ENCODE data around the gene SEMA3F. TPM values are rescaled to one million over a fixed set of nuclear protein-coding genes. Genes with fewer than 3 reads are reported as not detected.

The SEMA3F gene
- total and polyA plus RNA-seq, 2 experiments from 2014 or later: 2.3 to 67.6 TPM

- peaks cover 42% of the 10 kb centered on the region for H3K36me3 Mint-ChIP-seq (ENCODE audit: low read depth)
- Histone ChIP-seq H3K9me2 (ENCODE audit: insufficient read depth) (no peaks in the 10 kb centered on the region; the same call in 1 of the 2 replicates), H3K36me3 (ENCODE audit: insufficient read depth) (peaks cover 31% of the 10 kb centered on the region), H3K4me1 (ENCODE audit: insufficient read depth) (peaks cover 12% of the 10 kb centered on the region), H3K27ac (ENCODE audit: low read depth) (peak overlapping the region; percentile 32; the same call in 1 of the 2 replicates), H4K20me1 (replicated peaks; ENCODE audit: insufficient read depth) (peaks cover 6% of the 10 kb centered on the region; the same call in 1 of the 2 replicates), H3K27me3 (ENCODE audit: insufficient read depth) (no peaks in the 10 kb centered on the region), H3K4me3 (no peak overlapping the region), H3K4me2 (no peak overlapping the region), H2AFZ (no peak overlapping the region), H3K79me2 (replicated peaks; ENCODE audit: insufficient read depth) (no peaks in the 10 kb centered on the region), H3F3A (replicated peaks; ENCODE audit: low read depth) (peaks cover 21% of the 10 kb centered on the region; the same call in 1 of the 2 replicates)
- ATAC-seq (0 out of 3 replicates have a peak, but pooled peaks have one; percentile 2), DNase-seq (ENCODE audit: low spot score) (no peak)
- H3K27ac Mint-ChIP-seq: no peak overlapping the region; the same call in 1 of the 2 replicates
- peaks cover 11% of the 10 kb centered on the region for H3K27me3 Mint-ChIP-seq (ENCODE audit: insufficient read depth, low read depth, poor library complexity)
- no peak overlapping the region for H3K4me3 Mint-ChIP-seq
- peaks cover 24% of the 10 kb centered on the region for H3K4me1 Mint-ChIP-seq
- no peaks in the 10 kb centered on the region for H3K9me3 Mint-ChIP-seq
- TF ChIP-seq ZNF331 (CRISPR knock-in tag; IDR thresholded peaks at IDR 0.05; ENCODE audit: low read depth) (no peak), EZH2 (IDR thresholded peaks at IDR 0.05; ENCODE audit: low read depth, unreplicated experiment) (no peak), POLR2AphosphoS5 (IDR thresholded peaks at IDR 0.05; ENCODE audit: low read depth) (no peak), EZH2phosphoT487 (IDR thresholded peaks at IDR 0.05; ENCODE audit: unreplicated experiment) (no peak), STAT1 (IDR thresholded peaks at IDR 0.05; ENCODE audit: unreplicated experiment) (no peak), NANOG (IDR thresholded peaks at IDR 0.05; ENCODE audit: borderline replicate concordance) (no peak), CREB1 (CRISPR knock-in tag; IDR thresholded peaks at IDR 0.05; ENCODE audit: low read depth) (no peak), ZNF114 (CRISPR knock-in tag; IDR thresholded peaks at IDR 0.05) (no peak), JUNB (IDR thresholded peaks at IDR 0.05; ENCODE audit: unreplicated experiment) (no peak)
- TF ChIP-seq, protein P1, sequence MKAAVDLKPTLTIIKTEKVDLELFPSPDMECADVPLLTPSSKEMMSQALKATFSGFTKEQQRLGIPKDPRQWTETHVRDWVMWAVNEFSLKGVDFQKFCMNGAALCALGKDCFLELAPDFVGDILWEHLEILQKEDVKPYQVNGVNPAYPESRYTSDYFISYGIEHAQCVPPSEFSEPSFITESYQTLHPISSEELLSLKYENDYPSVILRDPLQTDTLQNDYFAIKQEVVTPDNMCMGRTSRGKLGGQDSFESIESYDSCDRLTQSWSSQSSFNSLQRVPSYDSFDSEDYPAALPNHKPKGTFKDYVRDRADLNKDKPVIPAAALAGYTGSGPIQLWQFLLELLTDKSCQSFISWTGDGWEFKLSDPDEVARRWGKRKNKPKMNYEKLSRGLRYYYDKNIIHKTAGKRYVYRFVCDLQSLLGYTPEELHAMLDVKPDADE (IDR thresholded peaks at IDR 0.05): no peak
- TF ChIP-seq, protein P2, sequence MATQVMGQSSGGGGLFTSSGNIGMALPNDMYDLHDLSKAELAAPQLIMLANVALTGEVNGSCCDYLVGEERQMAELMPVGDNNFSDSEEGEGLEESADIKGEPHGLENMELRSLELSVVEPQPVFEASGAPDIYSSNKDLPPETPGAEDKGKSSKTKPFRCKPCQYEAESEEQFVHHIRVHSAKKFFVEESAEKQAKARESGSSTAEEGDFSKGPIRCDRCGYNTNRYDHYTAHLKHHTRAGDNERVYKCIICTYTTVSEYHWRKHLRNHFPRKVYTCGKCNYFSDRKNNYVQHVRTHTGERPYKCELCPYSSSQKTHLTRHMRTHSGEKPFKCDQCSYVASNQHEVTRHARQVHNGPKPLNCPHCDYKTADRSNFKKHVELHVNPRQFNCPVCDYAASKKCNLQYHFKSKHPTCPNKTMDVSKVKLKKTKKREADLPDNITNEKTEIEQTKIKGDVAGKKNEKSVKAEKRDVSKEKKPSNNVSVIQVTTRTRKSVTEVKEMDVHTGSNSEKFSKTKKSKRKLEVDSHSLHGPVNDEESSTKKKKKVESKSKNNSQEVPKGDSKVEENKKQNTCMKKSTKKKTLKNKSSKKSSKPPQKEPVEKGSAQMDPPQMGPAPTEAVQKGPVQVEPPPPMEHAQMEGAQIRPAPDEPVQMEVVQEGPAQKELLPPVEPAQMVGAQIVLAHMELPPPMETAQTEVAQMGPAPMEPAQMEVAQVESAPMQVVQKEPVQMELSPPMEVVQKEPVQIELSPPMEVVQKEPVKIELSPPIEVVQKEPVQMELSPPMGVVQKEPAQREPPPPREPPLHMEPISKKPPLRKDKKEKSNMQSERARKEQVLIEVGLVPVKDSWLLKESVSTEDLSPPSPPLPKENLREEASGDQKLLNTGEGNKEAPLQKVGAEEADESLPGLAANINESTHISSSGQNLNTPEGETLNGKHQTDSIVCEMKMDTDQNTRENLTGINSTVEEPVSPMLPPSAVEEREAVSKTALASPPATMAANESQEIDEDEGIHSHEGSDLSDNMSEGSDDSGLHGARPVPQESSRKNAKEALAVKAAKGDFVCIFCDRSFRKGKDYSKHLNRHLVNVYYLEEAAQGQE (IDR thresholded peaks at IDR 0.05; ENCODE audit: unreplicated experiment): no peak
- TF ChIP-seq, protein P3, sequence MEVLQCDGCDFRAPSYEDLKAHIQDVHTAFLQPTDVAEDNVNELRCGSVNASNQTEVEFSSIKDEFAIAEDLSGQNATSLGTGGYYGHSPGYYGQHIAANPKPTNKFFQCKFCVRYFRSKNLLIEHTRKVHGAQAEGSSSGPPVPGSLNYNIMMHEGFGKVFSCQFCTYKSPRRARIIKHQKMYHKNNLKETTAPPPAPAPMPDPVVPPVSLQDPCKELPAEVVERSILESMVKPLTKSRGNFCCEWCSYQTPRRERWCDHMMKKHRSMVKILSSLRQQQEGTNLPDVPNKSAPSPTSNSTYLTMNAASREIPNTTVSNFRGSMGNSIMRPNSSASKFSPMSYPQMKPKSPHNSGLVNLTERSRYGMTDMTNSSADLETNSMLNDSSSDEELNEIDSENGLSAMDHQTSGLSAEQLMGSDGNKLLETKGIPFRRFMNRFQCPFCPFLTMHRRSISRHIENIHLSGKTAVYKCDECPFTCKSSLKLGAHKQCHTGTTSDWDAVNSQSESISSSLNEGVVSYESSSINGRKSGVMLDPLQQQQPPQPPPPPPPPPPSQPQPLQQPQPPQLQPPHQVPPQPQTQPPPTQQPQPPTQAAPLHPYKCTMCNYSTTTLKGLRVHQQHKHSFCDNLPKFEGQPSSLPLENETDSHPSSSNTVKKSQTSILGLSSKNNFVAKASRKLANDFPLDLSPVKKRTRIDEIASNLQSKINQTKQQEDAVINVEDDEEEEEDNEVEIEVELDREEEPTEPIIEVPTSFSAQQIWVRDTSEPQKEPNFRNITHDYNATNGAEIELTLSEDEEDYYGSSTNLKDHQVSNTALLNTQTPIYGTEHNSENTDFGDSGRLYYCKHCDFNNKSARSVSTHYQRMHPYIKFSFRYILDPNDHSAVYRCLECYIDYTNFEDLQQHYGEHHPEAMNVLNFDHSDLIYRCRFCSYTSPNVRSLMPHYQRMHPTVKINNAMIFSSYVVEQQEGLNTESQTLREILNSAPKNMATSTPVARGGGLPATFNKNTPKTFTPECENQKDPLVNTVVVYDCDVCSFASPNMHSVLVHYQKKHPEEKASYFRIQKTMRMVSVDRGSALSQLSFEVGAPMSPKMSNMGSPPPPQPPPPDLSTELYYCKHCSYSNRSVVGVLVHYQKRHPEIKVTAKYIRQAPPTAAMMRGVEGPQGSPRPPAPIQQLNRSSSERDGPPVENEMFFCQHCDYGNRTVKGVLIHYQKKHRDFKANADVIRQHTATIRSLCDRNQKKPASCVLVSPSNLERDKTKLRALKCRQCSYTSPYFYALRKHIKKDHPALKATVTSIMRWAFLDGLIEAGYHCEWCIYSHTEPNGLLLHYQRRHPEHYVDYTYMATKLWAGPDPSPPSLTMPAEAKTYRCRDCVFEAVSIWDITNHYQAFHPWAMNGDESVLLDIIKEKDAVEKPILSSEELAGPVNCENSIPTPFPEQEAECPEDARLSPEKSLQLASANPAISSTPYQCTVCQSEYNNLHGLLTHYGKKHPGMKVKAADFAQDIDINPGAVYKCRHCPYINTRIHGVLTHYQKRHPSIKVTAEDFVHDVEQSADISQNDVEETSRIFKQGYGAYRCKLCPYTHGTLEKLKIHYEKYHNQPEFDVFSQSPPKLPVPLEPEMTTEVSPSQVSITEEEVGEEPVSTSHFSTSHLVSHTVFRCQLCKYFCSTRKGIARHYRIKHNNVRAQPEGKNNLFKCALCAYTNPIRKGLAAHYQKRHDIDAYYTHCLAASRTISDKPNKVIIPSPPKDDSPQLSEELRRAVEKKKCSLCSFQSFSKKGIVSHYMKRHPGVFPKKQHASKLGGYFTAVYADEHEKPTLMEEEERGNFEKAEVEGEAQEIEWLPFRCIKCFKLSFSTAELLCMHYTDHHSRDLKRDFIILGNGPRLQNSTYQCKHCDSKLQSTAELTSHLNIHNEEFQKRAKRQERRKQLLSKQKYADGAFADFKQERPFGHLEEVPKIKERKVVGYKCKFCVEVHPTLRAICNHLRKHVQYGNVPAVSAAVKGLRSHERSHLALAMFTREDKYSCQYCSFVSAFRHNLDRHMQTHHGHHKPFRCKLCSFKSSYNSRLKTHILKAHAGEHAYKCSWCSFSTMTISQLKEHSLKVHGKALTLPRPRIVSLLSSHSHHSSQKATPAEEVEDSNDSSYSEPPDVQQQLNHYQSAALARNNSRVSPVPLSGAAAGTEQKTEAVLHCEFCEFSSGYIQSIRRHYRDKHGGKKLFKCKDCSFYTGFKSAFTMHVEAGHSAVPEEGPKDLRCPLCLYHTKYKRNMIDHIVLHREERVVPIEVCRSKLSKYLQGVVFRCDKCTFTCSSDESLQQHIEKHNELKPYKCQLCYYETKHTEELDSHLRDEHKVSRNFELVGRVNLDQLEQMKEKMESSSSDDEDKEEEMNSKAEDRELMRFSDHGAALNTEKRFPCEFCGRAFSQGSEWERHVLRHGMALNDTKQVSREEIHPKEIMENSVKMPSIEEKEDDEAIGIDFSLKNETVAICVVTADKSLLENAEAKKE (CRISPR knock-in tag; IDR thresholded peaks at IDR 0.05): no peak
- TF ChIP-seq, protein P4, sequence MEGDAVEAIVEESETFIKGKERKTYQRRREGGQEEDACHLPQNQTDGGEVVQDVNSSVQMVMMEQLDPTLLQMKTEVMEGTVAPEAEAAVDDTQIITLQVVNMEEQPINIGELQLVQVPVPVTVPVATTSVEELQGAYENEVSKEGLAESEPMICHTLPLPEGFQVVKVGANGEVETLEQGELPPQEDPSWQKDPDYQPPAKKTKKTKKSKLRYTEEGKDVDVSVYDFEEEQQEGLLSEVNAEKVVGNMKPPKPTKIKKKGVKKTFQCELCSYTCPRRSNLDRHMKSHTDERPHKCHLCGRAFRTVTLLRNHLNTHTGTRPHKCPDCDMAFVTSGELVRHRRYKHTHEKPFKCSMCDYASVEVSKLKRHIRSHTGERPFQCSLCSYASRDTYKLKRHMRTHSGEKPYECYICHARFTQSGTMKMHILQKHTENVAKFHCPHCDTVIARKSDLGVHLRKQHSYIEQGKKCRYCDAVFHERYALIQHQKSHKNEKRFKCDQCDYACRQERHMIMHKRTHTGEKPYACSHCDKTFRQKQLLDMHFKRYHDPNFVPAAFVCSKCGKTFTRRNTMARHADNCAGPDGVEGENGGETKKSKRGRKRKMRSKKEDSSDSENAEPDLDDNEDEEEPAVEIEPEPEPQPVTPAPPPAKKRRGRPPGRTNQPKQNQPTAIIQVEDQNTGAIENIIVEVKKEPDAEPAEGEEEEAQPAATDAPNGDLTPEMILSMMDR (conservative IDR thresholded peaks at IDR 0.05; ENCODE audit: low read depth in 2 of 2): no peak; a peak in 1 of 4 replicates
These were observed 34.6 kb upstream of the SEMA3F start for GRCh38 chr3:50120364-50121071.

All from GM23338 (cell line).